GM15510 (cell line): ENCODE measurements around the gene PAQR3.

Experiments
- POLR2A ChIP-seq: IDR thresholded peaks from 3 replicates; pipeline ENCODE4 v1.6.1; 2011; ENCODE audit warnings: borderline replicate concordance; ENCODE audit not compliant: insufficient read length; ENCODE audit errors: extremely low read depth

PAQR3 gene

GRCh38 chr4:78938868-78939666 lies at the start of gene PAQR3:
TSS of gene PAQR3 (minus strand) at chr4:78939438. CDS start at chr4:78939224, 214 bp downstream.
- TF ChIP-seq POLR2A: peak; percentile 94

- TF ChIP-seq POLR2A: no peak
These were observed 48.4 kb upstream of the PAQR3 start for GRCh38 chr4:78987683-78988082.

- TF ChIP-seq POLR2A: no peak
These were observed 45.4 kb upstream of the PAQR3 start for GRCh38 chr4:78984593-78984992.

GRCh38 chr4:78975865-78976264 lies 36.6 kb upstream of the PAQR3 start:
- TF ChIP-seq POLR2A: no peak

GRCh38 chr4:78971776-78972175 lies 32.5 kb upstream of the PAQR3 start:
- no peak for TF ChIP-seq POLR2A

GRCh38 chr4:78971326-78971725 lies 32.1 kb upstream of the PAQR3 start:
- no peak for TF ChIP-seq POLR2A

GRCh38 chr4:78962597-78963115 lies 23.4 kb upstream of the PAQR3 start:
- TF ChIP-seq POLR2A: no peak

- no peak for TF ChIP-seq POLR2A
These were observed 21.7 kb upstream of the PAQR3 start for GRCh38 chr4:78960926-78961325.

- TF ChIP-seq POLR2A: no peak
These were observed 17.7 kb upstream of the PAQR3 start for GRCh38 chr4:78956975-78957374.

- TF ChIP-seq POLR2A: no peak
These were observed 14.8 kb upstream of the PAQR3 start for GRCh38 chr4:78953769-78954666.

- no peak for TF ChIP-seq POLR2A
These were observed 14.0 kb upstream of the PAQR3 start for GRCh38 chr4:78953231-78953630.

GRCh38 chr4:78951862-78952472 lies 12.7 kb upstream of the PAQR3 start:
- TF ChIP-seq POLR2A: no peak

- no peak for TF ChIP-seq POLR2A
These were observed 10.5 kb upstream of the PAQR3 start for GRCh38 chr4:78949735-78950134.

- no peak for TF ChIP-seq POLR2A
These were observed 6.5 kb upstream of the PAQR3 start for GRCh38 chr4:78945651-78946179.

- no peak for TF ChIP-seq POLR2A
These were observed 5.1 kb upstream of the PAQR3 start for GRCh38 chr4:78944381-78944780.
